DND-41 (cell line): Measurements from ENCODE around the gene INHBB.

Source experiments
- CTCF ChIP-seq: IDR thresholded peaks from 2 replicates; pipeline ENCODE4 v1.5.1; 2012; ENCODE audit warnings: borderline replicate concordance, low read length, moderate library complexity, mild to moderate bottlenecking; ENCODE audit not compliant: poor library complexity, severe bottlenecking; ENCODE audit errors: extremely low read depth
- EZH2 ChIP-seq: IDR thresholded peaks from 3 replicates; pipeline ENCODE4 v1.6.1; 2012; ENCODE audit warnings: borderline replicate concordance, low read depth, mild to moderate bottlenecking, moderate library complexity, low read length, inconsistent platforms; ENCODE audit not compliant: severe bottlenecking

GRCh38 chr2:120323214-120323613 lies 22.7 kb upstream of the INHBB start:
- no peak for TF ChIP-seq CTCF
- no peak for TF ChIP-seq EZH2
